IMR-90 (cell line): ENCODE results near the gene CCNDBP1. TPM values are rescaled to one million over a fixed set of nuclear protein-coding genes. Genes with fewer than 3 reads are reported as not detected.

Source experiments
- ATAC-seq: fragments of 200-7000 bp; cut with Tn5 transposase; 2 replicates; pipeline ENCODE4 v1.9.1; 2020; ENCODE audit warnings: low read depth, mild to moderate bottlenecking, moderate library complexity
- BruUV-seq: library from RNA; stranded (reverse); fragments of 400-500 nt; replicated peaks from 2 replicates; lab custom pipeline; 2021; lab: Mats Ljungman, UMichigan
- CTCF ChIA-PET: fragments of 300-600 bp; formaldehyde crosslinking; extraction: SDS; loops from one replicate; lab custom pipeline; 2021; ENCODE audit warnings: antibody characterized with exemption; lab: Yijun Ruan, JAX
- POLR2A ChIA-PET: fragments of 300-600 bp; sonication (Branson Sonifier 250); formaldehyde crosslinking; loops from one replicate; lab custom pipeline; 2022; ENCODE audit warnings: antibody characterized with exemption; ENCODE audit not compliant: unreplicated experiment; lab: Charles Lee
- DNase-seq: peaks from one replicate; pipeline ENCODE4 v3.0.0; 2013
- H2AFZ ChIP-seq: replicated peaks from 2 replicates; pipeline ENCODE3; 2013; ENCODE audit warnings: low read length, mild to moderate bottlenecking; ENCODE audit not compliant: poor library complexity
- H2AK5ac ChIP-seq: 2 replicates; pipeline ENCODE4 v1.6.1; 2013; ENCODE audit warnings: low read depth, low read length, inconsistent platforms
- H2AK9ac ChIP-seq: replicated peaks from 2 replicates; pipeline ENCODE3; 2013; ENCODE audit warnings: mild to moderate bottlenecking, low read depth, low read length, moderate library complexity; ENCODE audit not compliant: poor library complexity
- H2BK120ac ChIP-seq: 2 replicates; pipeline ENCODE4 v1.6.1; 2013; ENCODE audit warnings: low read depth, low read length, inconsistent platforms
- H2BK15ac ChIP-seq: 3 replicates; pipeline ENCODE4 v1.6.1; 2013; ENCODE audit warnings: low read depth, low read length, inconsistent platforms
- H2BK20ac ChIP-seq: 2 replicates; pipeline ENCODE4 v1.6.1; 2013; ENCODE audit warnings: low read depth, mild to moderate bottlenecking, inconsistent platforms, low read length, moderate library complexity
- H2BK5ac ChIP-seq: 2 replicates; pipeline ENCODE4 v1.6.1; 2013; ENCODE audit warnings: mild to moderate bottlenecking, low read depth, low read length, inconsistent platforms; ENCODE audit not compliant: poor library complexity, severe bottlenecking
- H3K14ac ChIP-seq: replicated peaks from 2 replicates; pipeline ENCODE4 v1.6.1; 2013; ENCODE audit warnings: low read depth, low read length, inconsistent platforms
- H3K18ac ChIP-seq: 2 replicates; pipeline ENCODE4 v1.6.1; 2013; ENCODE audit warnings: low read depth, low read length, control low read depth
- H3K23ac ChIP-seq: 2 replicates; pipeline ENCODE4 v1.6.1; 2013; ENCODE audit warnings: low read depth, low read length, inconsistent platforms
- H3K27ac ChIP-seq: 2 replicates; pipeline ENCODE4 v1.5.1; 2013; ENCODE audit warnings: mild to moderate bottlenecking, control low read depth, low read length; ENCODE audit not compliant: insufficient read depth
- H3K27me3 ChIP-seq: 2 replicates; pipeline ENCODE4 v1.6.1; 2013; ENCODE audit warnings: low read length; ENCODE audit not compliant: control insufficient read depth, insufficient read depth
- H3K36me3 ChIP-seq: 2 replicates; pipeline ENCODE4 v1.6.1; 2013; ENCODE audit warnings: low read length, mixed read lengths; ENCODE audit not compliant: control insufficient read depth, insufficient read depth
- H3K4ac ChIP-seq: 2 replicates; pipeline ENCODE4 v1.6.1; 2013; ENCODE audit warnings: low read depth, low read length, inconsistent platforms
- H3K4me1 ChIP-seq: 2 replicates; pipeline ENCODE4 v1.6.1; 2013; ENCODE audit warnings: low read length, mixed read lengths; ENCODE audit not compliant: control insufficient read depth, insufficient read depth
- H3K4me2 ChIP-seq: 2 replicates; pipeline ENCODE4 v1.6.1; 2013; ENCODE audit warnings: low read depth, mild to moderate bottlenecking, control low read depth, low read length, moderate library complexity
- H3K4me3 ChIP-seq: 2 replicates; pipeline ENCODE4 v1.5.1; 2013; ENCODE audit warnings: low read depth, mild to moderate bottlenecking, control low read depth, low read length, moderate library complexity; ENCODE audit not compliant: insufficient read depth
- H3K56ac ChIP-seq: 2 replicates; pipeline ENCODE4 v1.6.1; 2013; ENCODE audit warnings: low read length, inconsistent platforms; ENCODE audit not compliant: insufficient read depth; ENCODE audit errors: extremely low read depth
- H3K79me1 ChIP-seq, 2 experiments: 2 replicates each; pipeline ENCODE4 v1.6.1; 2013; ENCODE audit warnings: low read length in 2 of 2, inconsistent platforms in 1 of 2, low read depth in 1 of 2
- H3K9ac ChIP-seq: 2 replicates; pipeline ENCODE4 v1.6.1; 2013; ENCODE audit warnings: low read depth, low read length, control low read depth
- H3K9me1 ChIP-seq: 2 replicates; pipeline ENCODE4 v1.6.1; 2013; ENCODE audit warnings: low read length, inconsistent platforms; ENCODE audit not compliant: insufficient read depth
- H3K9me3 ChIP-seq: 2 replicates; pipeline ENCODE4 v1.6.1; 2013; ENCODE audit warnings: low read length; ENCODE audit not compliant: control insufficient read depth, insufficient read depth
- H4K20me1 ChIP-seq: 2 replicates; pipeline ENCODE4 v1.6.1; 2013; ENCODE audit warnings: low read length, inconsistent platforms; ENCODE audit not compliant: insufficient read depth
- H4K5ac ChIP-seq: 2 replicates; pipeline ENCODE4 v1.6.1; 2013; ENCODE audit warnings: mild to moderate bottlenecking, low read depth, low read length, control low read depth
- H4K8ac ChIP-seq, 2 experiments: 2 replicates each; pipeline ENCODE4 v1.6.1; 2013; ENCODE audit warnings: low read depth in 2 of 2, low read length in 2 of 2, control low read depth in 1 of 2, inconsistent platforms in 1 of 2
- H4K91ac ChIP-seq: 2 replicates; pipeline ENCODE4 v1.6.1; 2013; ENCODE audit warnings: low read depth, low read length, inconsistent platforms; ENCODE audit not compliant: insufficient read depth
- BHLHE40 ChIP-seq: fragments of 150-350 bp; IDR thresholded peaks from 2 replicates; pipeline ENCODE4 v1.6.1; 2016; ENCODE audit warnings: mild to moderate bottlenecking, low read depth, low read length
- CEBPB ChIP-seq: IDR thresholded peaks from 2 replicates; pipeline ENCODE4 v1.6.1; 2012; ENCODE audit warnings: low read depth, low read length, improper control_type of control experiment
- CTCF ChIP-seq: conservative IDR thresholded peaks from 2 replicates; pipeline ENCODE4 v1.5.1; 2012; ENCODE audit warnings: mild to moderate bottlenecking, low read depth, low read length, improper control_type of control experiment
- ELK1 ChIP-seq: fragments of 150-350 bp; IDR thresholded peaks from 2 replicates; pipeline ENCODE4 v1.6.1; 2016; ENCODE audit warnings: low read depth, mild to moderate bottlenecking, low read length, moderate library complexity, borderline replicate concordance
- MAFK ChIP-seq: IDR thresholded peaks from 2 replicates; pipeline ENCODE4 v1.6.1; 2012; ENCODE audit warnings: low read depth, low read length, improper control_type of control experiment
- MAZ ChIP-seq: IDR thresholded peaks from 2 replicates; pipeline ENCODE4 v1.6.1; 2012; ENCODE audit warnings: low read depth, mild to moderate bottlenecking, low read length, improper control_type of control experiment, moderate library complexity, borderline replicate concordance
- NFE2L2 ChIP-seq: fragments of 150-350 bp; IDR thresholded peaks from 2 replicates; pipeline ENCODE4 v1.6.1; 2016; ENCODE audit warnings: low read depth, mild to moderate bottlenecking, low read length
- POLR2A ChIP-seq: IDR thresholded peaks from 2 replicates; pipeline ENCODE4 v1.6.1; 2012; ENCODE audit warnings: mild to moderate bottlenecking, low read depth, low read length
- RCOR1 ChIP-seq: IDR thresholded peaks from 2 replicates; pipeline ENCODE4 v1.6.1; 2012; ENCODE audit warnings: mild to moderate bottlenecking, low read length, improper control_type of control experiment; ENCODE audit not compliant: insufficient replicate concordance
- RFX5 ChIP-seq: IDR thresholded peaks from 2 replicates; pipeline ENCODE4 v1.8.0; 2012; ENCODE audit warnings: low read depth, mild to moderate bottlenecking, low read length, moderate library complexity
- WGBS, 2 experiments: methylation state at CpG; one replicate each; pipeline versions ENCODE4 v1.1.5 to v1.1.7; 2013; ENCODE audit warnings: missing lambda C conversion rate in 2 of 2; ENCODE audit not compliant: insufficient read length in 1 of 2; ENCODE audit errors: extremely low coverage in 2 of 2; 5-methylcytosine and 5-hydroxymethylcytosine counted together
- dilution Hi-C: fragments of 300-500 bp; cut with HindIII; formaldehyde crosslinking; loops from one replicate; pipeline ENCODE4 v1.14.3; 2018; ENCODE audit warnings: low sequenced_read_pairs; ENCODE audit not compliant: unreplicated experiment
- in situ Hi-C: fragments of 300-500 bp; cut with MboI; formaldehyde crosslinking; loops from 3 replicates; pipeline ENCODE4 v1.14.3; 2019; ENCODE audit warnings: low sequenced_read_pairs, inconsistent platforms, mixed read lengths
- intact Hi-C: fragments of 100-400 bp; cut with micrococcal nuclease; formaldehyde crosslinking; loops from 2 replicates; pipeline ENCODE4 v1.10.0; 2022
- polyA plus RNA-seq, 3 experiments: library from polyadenylated mRNA; depleted of rRNA; stranded (reverse); fragments of >200 nt; gene quantifications; 2 replicates each; pipeline ENCODE4 v1.2.3, GENCODE V29; 2012; ENCODE audit warnings: low replicate concordance in 1 of 3
- total RNA-seq: library from RNA; depleted of rRNA; stranded (reverse); fragments of >200 nt; gene quantifications from 2 replicates; pipeline ENCODE4 v1.2.3, GENCODE V29; 2012

The CCNDBP1 gene
- total and polyA plus RNA-seq, 2 of the 4 experiments (the other 2 are of a cell fraction): 34.9 to 40.3 TPM

GRCh38 chr15:43235536-43235935, 50.3 kb downstream of the CCNDBP1 start:
- H3K23ac ChIP-seq: no peak overlapping the region

More at GRCh38 chr15:43235536-43235935, 50.3 kb downstream of the CCNDBP1 start:
- Histone ChIP-seq H3K4me3 (no peak overlapping the region), H4K5ac (no peak overlapping the region), H2AFZ (no peak overlapping the region), H2AK9ac (no peak overlapping the region), H4K8ac (no peak overlapping the region), H3K4ac (no peak overlapping the region), H3K27me3 (peaks cover 66% of the 10 kb centered on the region), H3K4me1 (no peaks in the 10 kb centered on the region), H3K56ac (no peak overlapping the region), H3K79me1 (no peaks in the 10 kb centered on the region), H3K18ac (no peak overlapping the region), H2BK20ac (no peak overlapping the region), H3K9ac (no peak overlapping the region), H4K91ac (no peak overlapping the region), H2BK120ac (no peak overlapping the region), H3K9me3 (no peaks in the 10 kb centered on the region), H3K27ac (no peak overlapping the region), H2AK5ac (no peak overlapping the region), H3K9me1 (no peaks in the 10 kb centered on the region; the same call in 1 of the 2 replicates), H2BK15ac (no peak overlapping the region), H3K4me2 (no peak overlapping the region), H3K14ac (no peak overlapping the region), H3K36me3 (no peaks in the 10 kb centered on the region), H2BK5ac (no peak overlapping the region), H4K20me1 (no peaks in the 10 kb centered on the region)
- dilution Hi-C loops (no loop called here), in situ Hi-C loops (no loop called here), intact Hi-C loops (no loop called here)
- DNase-seq (no peak), ATAC-seq (no peak)
- 49% methylated on average over 5 of the region's 6 CpGs; no CpG with 5 or more reads in 1 of the 2 experiments for WGBS, 2 experiments
- CTCF ChIA-PET: interaction anchor here (0.7 kb wide), 1 partner anchor 50 kb away, joined by 3 read pairs; no protein-coding TSS in a partner anchor
- POLR2A ChIA-PET: interaction anchor here (0.6 kb wide), 1 partner anchor 227 kb away, joined by 12 read pairs; no protein-coding TSS in a partner anchor
- no TSS peak for BruUV-seq
- TF ChIP-seq RFX5 (no peak), POLR2A (no peak), CTCF (no peak), MAZ (no peak), NFE2L2 (no peak), MAFK (no peak), CEBPB (no peak), RCOR1 (no peak), ELK1 (no peak), BHLHE40 (no peak)
